Brain microvascular endothelial cell (primary cell): Measurements from ENCODE around the gene KDM1A.
A peak's percentile ranks its signal among the peaks of the same experiment; 100 is the strongest.

Experiments
- DNase-seq: peaks from one replicate; pipeline ENCODE4 v3.0.0-alpha.2; 2020
- H3K27ac ChIP-seq: fragments of 250-450 bp; sonication (Bioruptor Pico); 2 replicates; pipeline ENCODE4 v1.5.1; 2020; ENCODE audit warnings: mild to moderate bottlenecking, moderate library complexity
- H3K27me3 ChIP-seq: fragments of 250-450 bp; sonication (Bioruptor Pico); replicated peaks from 2 replicates; pipeline ENCODE4 v1.5.1; 2020; ENCODE audit warnings: mild to moderate bottlenecking
- H3K36me3 ChIP-seq: fragments of 250-450 bp; sonication (Bioruptor Pico); replicated peaks from 2 replicates; pipeline ENCODE4 v1.5.1; 2020; ENCODE audit warnings: mild to moderate bottlenecking
- H3K4me3 ChIP-seq: 2 replicates; pipeline ENCODE4 v1.5.1; 2011; ENCODE audit warnings: low read depth, mild to moderate bottlenecking, control low read depth, low read length, moderate library complexity
- in situ Hi-C: cut with HindIII; loops from 2 replicates; pipeline ENCODE4 v1.10.0; 2017; ENCODE audit warnings: low sequenced_read_pairs, low pct_ligation_motif_present
- TF ChIP-seq, protein P1 (sequence below): IDR thresholded peaks from 2 replicates; pipeline ENCODE4 v1.5.1; 2011; ENCODE audit warnings: low read depth, mild to moderate bottlenecking, moderate library complexity, low read length, control low read depth, inconsistent platforms; ENCODE audit errors: missing control alignments

Gene KDM1A

GRCh38 chr1:23019094-23019862, at the start of gene KDM1A:
TSS of gene KDM1A (plus strand) at chr1:23019468. CDS start at chr1:23019597, 129 bp downstream.
- in situ Hi-C loops: no loop called here
- peak within 1 kb of the TSS; percentile 91 for H3K27ac ChIP-seq
- H3K27me3 ChIP-seq: no peaks in the 10 kb centered on the region
- H3K4me3 ChIP-seq: peak within 1 kb of the TSS; percentile 94
- peak; percentile 98 for DNase-seq
- peaks cover 3% of the 10 kb centered on the region for H3K36me3 ChIP-seq
- TF ChIP-seq, protein P1, sequence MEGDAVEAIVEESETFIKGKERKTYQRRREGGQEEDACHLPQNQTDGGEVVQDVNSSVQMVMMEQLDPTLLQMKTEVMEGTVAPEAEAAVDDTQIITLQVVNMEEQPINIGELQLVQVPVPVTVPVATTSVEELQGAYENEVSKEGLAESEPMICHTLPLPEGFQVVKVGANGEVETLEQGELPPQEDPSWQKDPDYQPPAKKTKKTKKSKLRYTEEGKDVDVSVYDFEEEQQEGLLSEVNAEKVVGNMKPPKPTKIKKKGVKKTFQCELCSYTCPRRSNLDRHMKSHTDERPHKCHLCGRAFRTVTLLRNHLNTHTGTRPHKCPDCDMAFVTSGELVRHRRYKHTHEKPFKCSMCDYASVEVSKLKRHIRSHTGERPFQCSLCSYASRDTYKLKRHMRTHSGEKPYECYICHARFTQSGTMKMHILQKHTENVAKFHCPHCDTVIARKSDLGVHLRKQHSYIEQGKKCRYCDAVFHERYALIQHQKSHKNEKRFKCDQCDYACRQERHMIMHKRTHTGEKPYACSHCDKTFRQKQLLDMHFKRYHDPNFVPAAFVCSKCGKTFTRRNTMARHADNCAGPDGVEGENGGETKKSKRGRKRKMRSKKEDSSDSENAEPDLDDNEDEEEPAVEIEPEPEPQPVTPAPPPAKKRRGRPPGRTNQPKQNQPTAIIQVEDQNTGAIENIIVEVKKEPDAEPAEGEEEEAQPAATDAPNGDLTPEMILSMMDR: peak; percentile 30

DNA sequence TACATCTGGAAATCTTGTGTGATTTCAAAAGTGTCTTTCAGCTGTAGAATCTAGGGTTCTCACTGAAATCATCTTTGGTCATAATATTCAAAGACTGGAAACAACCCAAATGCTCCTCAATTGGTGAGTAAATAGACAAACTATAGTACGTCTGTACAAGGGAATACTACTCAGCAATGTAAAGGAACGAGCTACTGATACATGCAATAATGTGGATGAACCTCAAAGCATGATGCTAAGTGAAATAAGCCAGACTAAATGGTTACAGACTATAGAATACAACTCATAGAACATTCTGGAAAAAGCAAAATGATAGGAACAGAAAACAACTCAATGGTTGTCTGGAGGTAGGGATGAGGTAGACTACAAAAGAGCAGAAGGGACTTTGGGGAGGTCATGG, 49.2 kb upstream of the KDM1A start:
- no peak for DNase-seq
- Histone ChIP-seq H3K4me3 (no peak overlapping the region), H3K27me3 (no peaks in the 10 kb centered on the region), H3K36me3 (no peaks in the 10 kb centered on the region), H3K27ac (no peak overlapping the region)
- TF ChIP-seq, protein P1: no peak
- in situ Hi-C loops: no loop called here

DNA sequence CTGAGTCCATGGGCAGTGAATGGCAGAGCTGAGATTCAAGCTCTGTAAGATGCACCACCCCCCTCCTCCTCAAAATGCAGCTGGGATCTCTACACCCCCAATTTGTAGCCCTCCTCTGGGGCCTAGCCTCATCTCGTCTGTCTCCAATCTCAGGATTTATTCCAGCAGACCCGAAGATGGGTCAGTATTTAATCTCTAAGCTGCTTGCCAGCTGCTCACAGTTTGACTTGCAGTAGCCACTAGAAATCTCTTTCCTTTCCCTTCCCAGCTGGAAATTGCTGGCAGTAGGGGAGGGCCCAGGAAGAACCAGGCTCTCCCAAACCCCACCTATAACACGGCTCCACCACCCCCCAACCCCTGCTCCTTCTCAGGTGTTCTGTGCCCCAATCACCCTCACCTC, 48.1 kb upstream of the KDM1A start:
- Histone ChIP-seq H3K27ac (no peak overlapping the region), H3K27me3 (no peaks in the 10 kb centered on the region), H3K36me3 (no peaks in the 10 kb centered on the region), H3K4me3 (no peak overlapping the region)
- TF ChIP-seq, protein P1: no peak
- DNase-seq: no peak
- in situ Hi-C loops: no loop called here

GRCh38 chr1:22971611-22972405, 47.5 kb upstream of the KDM1A start:
- no peak overlapping the region for H3K27ac ChIP-seq
- TF ChIP-seq, protein P1: no peak
- in situ Hi-C loops: no loop called here
- H3K4me3 ChIP-seq: no peak overlapping the region
- H3K27me3 ChIP-seq: no peaks in the 10 kb centered on the region
- DNase-seq: no peak
- H3K36me3 ChIP-seq: no peaks in the 10 kb centered on the region

DNA sequence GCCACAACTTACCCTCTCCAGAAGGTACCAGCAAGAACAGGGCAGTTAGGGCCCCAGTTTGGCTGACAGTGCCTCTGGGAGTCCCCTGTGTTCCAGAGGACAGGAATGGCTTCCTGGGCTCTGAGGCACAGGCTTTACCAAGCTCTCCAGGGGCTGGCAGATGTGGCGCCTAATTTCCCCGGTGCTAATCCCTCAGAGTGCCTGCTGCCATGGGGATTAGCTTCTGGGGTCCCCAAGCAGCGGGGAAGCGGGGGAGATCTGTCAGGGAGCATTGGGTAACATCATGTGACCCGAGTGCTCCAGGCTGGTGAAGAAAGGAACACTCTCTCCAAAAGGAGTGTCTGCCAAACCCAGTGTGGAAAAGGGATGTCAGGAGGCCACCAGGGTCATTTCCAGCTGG, 46.5 kb upstream of the KDM1A start, which contains the start of gene LACTBL1:
LACTBL1 (minus strand) TSS at position 107 of the 400 bp plus-strand sequence. CDS start 550 bp downstream, outside the sequence.
- in situ Hi-C loops: no loop called here
- TF ChIP-seq, protein P1: no peak
- Histone ChIP-seq H3K27ac (no peak within 1 kb of the TSS), H3K36me3 (no peaks in the 10 kb centered on the region), H3K4me3 (no peak within 1 kb of the TSS), H3K27me3 (no peaks in the 10 kb centered on the region)
- DNase-seq: no peak
